Dermis microvascular lymphatic vessel endothelial cell (primary cell): Measurements from ENCODE around the gene UQCRH. TPM values are rescaled to one million over a fixed set of nuclear protein-coding genes. Genes with fewer than 3 reads are reported as not detected.

Source experiments
- total RNA-seq: library from RNA; depleted of rRNA; stranded (reverse); fragments of >200 nt; gene quantifications from 2 replicates; pipeline ENCODE4 v1.2.1, GENCODE V29; 2014

The UQCRH gene
- total RNA-seq, 1 donor from 2014 or later: 291 TPM

Other genes with a start within 250 kb of the UQCRH start
- gene PIK3R3, start 171.1 kb upstream of the UQCRH start, total RNA-seq: 16.3 and 18.3 TPM in 2 replicates
- 0.13 TPM in 1 of 2 replicates, not detected in the other for gene TSPAN1, start 128.6 kb upstream of the UQCRH start, total RNA-seq
- not detected in 2 replicates for gene P3R3URF, start 127.2 kb upstream of the UQCRH start, total RNA-seq
- 26.6 and 38.1 TPM in 2 replicates for gene POMGNT1, start 105.3 kb upstream of the UQCRH start, total RNA-seq
- gene LURAP1, start 100.4 kb upstream of the UQCRH start, total RNA-seq: 0.63 and 0.64 TPM in 2 replicates
- gene RAD54L, start 55.9 kb upstream of the UQCRH start, total RNA-seq: 2.0 and 3.0 TPM in 2 replicates
- gene LRRC41, start 82 bp upstream of the UQCRH start, total RNA-seq: 44.7 and 61.4 TPM in 2 replicates
- 14.8 and 22.0 TPM in 2 replicates for gene NSUN4, start 37.1 kb downstream of the UQCRH start, total RNA-seq
- gene FAAH, start 90.6 kb downstream of the UQCRH start, total RNA-seq: 0.64 and 1.1 TPM in 2 replicates
- not detected in 2 replicates for gene DMBX1, start 186.1 kb downstream of the UQCRH start, total RNA-seq
- gene KNCN, start 247.9 kb downstream of the UQCRH start, total RNA-seq: not detected in 2 replicates